ENCODE data around the gene KCTD6. TPM values are rescaled to one million over a fixed set of nuclear protein-coding genes. Genes with fewer than 3 reads are reported as not detected.

Gene KCTD6
- total RNA-seq, 1 donor from 2014 or later: 7.6 TPM

DNA sequence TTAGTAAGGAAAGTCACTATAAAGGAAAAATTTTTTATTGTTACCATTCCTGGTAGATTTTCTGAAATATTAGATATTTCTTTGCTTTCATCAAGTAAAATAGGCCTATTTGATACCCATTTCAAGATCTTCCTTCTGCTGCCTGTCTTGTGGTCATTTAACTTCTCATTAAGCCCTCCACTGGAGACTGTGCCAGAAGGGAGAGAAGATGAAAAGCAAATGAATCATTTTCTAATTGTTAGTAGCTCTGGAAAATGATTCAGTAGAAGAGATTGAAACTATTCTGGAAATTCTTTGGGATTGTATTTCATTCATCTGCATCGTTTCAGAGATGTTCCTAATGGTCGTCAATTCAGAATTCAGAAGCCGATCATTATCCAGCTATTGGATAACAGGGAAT lies 3.2 kb downstream of the KCTD6 start:
- H3K36me3 ChIP-seq (ENCODE audit: control insufficient read depth, insufficient read depth, low read length): no peaks in the 10 kb centered on the region
- no peaks in the 10 kb centered on the region for H3K27me3 ChIP-seq (ENCODE audit: control insufficient read depth, insufficient read depth, low read length)
- no peak overlapping the region for H3K4me3 ChIP-seq (ENCODE audit: low read depth, low read length)
- TF ChIP-seq, protein P1, sequence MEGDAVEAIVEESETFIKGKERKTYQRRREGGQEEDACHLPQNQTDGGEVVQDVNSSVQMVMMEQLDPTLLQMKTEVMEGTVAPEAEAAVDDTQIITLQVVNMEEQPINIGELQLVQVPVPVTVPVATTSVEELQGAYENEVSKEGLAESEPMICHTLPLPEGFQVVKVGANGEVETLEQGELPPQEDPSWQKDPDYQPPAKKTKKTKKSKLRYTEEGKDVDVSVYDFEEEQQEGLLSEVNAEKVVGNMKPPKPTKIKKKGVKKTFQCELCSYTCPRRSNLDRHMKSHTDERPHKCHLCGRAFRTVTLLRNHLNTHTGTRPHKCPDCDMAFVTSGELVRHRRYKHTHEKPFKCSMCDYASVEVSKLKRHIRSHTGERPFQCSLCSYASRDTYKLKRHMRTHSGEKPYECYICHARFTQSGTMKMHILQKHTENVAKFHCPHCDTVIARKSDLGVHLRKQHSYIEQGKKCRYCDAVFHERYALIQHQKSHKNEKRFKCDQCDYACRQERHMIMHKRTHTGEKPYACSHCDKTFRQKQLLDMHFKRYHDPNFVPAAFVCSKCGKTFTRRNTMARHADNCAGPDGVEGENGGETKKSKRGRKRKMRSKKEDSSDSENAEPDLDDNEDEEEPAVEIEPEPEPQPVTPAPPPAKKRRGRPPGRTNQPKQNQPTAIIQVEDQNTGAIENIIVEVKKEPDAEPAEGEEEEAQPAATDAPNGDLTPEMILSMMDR (IDR thresholded peaks at IDR 0.05; ENCODE audit: insufficient read depth, low read length, poor library complexity, severe bottlenecking): no peak
- no peak for DNase-seq (ENCODE audit: low read depth)

GRCh38 chr3:58496206-58496857 lies 4.4 kb downstream of the KCTD6 start:
- TF ChIP-seq, protein P1 (IDR thresholded peaks at IDR 0.05; ENCODE audit: insufficient read depth, low read length, poor library complexity, severe bottlenecking): no peak
- Histone ChIP-seq H3K27me3 (ENCODE audit: control insufficient read depth, insufficient read depth, low read length) (no peaks in the 10 kb centered on the region), H3K36me3 (ENCODE audit: control insufficient read depth, insufficient read depth, low read length) (no peaks in the 10 kb centered on the region), H3K4me3 (ENCODE audit: low read depth, low read length) (no peak overlapping the region)
- DNase-seq (ENCODE audit: low read depth): no peak

DNA sequence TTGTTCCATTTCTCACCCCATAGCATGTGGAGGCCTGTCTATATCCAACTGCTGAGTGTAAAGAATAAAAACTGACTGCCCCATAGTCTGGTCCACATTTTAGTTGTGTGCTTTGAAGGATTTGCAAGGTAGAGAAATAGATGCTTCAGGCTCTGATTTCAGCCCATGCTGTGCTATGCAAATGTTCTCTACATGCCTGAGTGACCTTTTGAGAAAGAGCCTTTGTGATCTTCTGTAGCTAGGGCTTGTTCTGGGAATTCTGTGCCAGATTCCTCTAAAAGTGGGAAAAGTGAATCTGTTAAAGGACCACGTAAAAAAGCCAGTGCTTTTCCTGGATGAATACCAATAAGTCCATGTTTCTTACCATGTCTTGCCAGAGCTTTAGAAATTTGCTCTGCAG lies 5.2 kb downstream of the KCTD6 start:
- Histone ChIP-seq H3K4me3 (ENCODE audit: low read depth, low read length) (no peak overlapping the region), H3K36me3 (ENCODE audit: control insufficient read depth, insufficient read depth, low read length) (no peaks in the 10 kb centered on the region), H3K27me3 (ENCODE audit: control insufficient read depth, insufficient read depth, low read length) (no peaks in the 10 kb centered on the region)
- TF ChIP-seq, protein P1 (IDR thresholded peaks at IDR 0.05; ENCODE audit: insufficient read depth, low read length, poor library complexity, severe bottlenecking): no peak
- no peak for DNase-seq (ENCODE audit: low read depth)

DNA sequence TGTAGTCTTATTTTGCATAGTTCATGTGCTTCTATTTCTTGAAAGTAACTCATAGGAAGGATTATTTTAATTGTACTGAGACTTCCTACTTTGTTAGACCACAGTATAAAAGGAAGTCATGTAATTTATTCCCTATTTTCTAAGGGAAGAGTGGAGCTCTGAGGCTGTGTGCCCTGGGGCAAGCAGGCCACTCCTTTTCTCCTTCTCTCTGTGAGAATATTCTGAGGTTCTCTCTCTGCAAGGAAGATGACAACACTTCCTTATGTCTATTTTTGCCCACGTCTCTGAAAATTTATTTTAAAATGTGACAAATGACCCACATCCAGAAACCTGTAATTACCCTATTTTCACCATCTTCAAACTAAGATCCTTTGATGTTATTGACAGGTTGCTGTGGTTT lies 11.0 kb downstream of the KCTD6 start:
- TF ChIP-seq, protein P1 (IDR thresholded peaks at IDR 0.05; ENCODE audit: insufficient read depth, low read length, poor library complexity, severe bottlenecking): no peak
- Histone ChIP-seq H3K27me3 (ENCODE audit: control insufficient read depth, insufficient read depth, low read length) (no peaks in the 10 kb centered on the region), H3K4me3 (ENCODE audit: low read depth, low read length) (no peak overlapping the region), H3K36me3 (ENCODE audit: control insufficient read depth, insufficient read depth, low read length) (no peaks in the 10 kb centered on the region)
- DNase-seq (ENCODE audit: low read depth): no peak

DNA sequence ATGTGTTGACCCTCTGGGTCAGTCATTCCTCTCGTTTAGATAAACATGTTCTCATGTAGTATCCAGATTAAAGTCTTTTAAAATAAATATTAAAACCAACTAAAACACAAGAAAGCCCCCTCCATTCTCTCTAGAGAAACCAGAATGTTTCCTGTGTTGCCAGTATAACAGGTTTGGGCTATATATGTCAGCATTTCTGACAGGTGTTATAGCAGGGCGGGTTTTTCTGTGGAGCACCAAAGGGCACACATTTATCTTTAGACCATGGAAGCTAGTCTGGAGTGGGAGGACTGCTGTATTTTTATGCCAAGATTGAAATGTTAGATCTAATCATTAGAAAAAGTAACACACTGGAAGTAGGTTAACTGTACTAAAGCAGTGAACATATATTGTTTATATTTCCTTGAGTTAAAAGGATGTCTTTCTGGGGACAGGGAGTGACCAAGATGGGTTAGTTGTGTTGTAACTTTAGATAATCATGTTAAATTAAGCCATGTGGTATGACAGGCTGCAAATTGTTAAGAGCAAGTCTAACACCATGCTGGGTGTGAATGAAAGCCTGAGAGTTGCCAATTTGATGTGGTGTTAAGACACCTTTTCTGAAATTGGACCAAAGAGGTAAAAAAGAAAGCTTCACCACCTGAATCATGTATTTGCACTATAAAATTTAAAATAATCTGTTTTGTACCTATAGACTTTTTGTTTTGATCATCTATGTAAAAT lies 15.6 kb downstream of the KCTD6 start:
- no peak for DNase-seq (ENCODE audit: low read depth)
- no peaks in the 10 kb centered on the region for H3K36me3 ChIP-seq (ENCODE audit: control insufficient read depth, insufficient read depth, low read length)
- H3K27me3 ChIP-seq (ENCODE audit: control insufficient read depth, insufficient read depth, low read length): no peaks in the 10 kb centered on the region
- TF ChIP-seq, protein P1 (IDR thresholded peaks at IDR 0.05; ENCODE audit: insufficient read depth, low read length, poor library complexity, severe bottlenecking): no peak
- H3K4me3 ChIP-seq (ENCODE audit: low read depth, low read length): no peak overlapping the region
